ENCODE data around the gene GPR141.

Gene GPR141

GRCh38 chr7:37683246-37684120 is at the start of gene GPR141:
Gene GPR141 (plus strand): TSS chr7:37683766. CDS start chr7:37740394, 56,628 bp downstream.
- Histone ChIP-seq H3K9ac (ENCODE audit: low read depth, low read length, poor library complexity, severe bottlenecking) (no peak within 1 kb of the TSS), H3K4me3 (ENCODE audit: low read length, poor library complexity, severe bottlenecking) (peak within 1 kb of the TSS; percentile 28), H3K27me3 (ENCODE audit: insufficient read depth, low read length, poor library complexity, severe bottlenecking) (no peaks in the 10 kb centered on the region), H3K36me3 (ENCODE audit: insufficient read depth, low read length) (no peaks in the 10 kb centered on the region), H2AFZ (ENCODE audit: low read length) (no peak within 1 kb of the TSS; the same call in 1 of the 2 replicates), H3K9me2 (replicated peaks; ENCODE audit: low read depth, low read length) (no peaks in the 10 kb centered on the region), H3K4me2 (ENCODE audit: low read depth, low read length, poor library complexity, severe bottlenecking) (peak within 1 kb of the TSS; percentile 50), H3K79me2 (ENCODE audit: insufficient read depth, low read length) (no peaks in the 10 kb centered on the region), H4K20me1 (ENCODE audit: insufficient read depth, low read length, poor library complexity, severe bottlenecking) (no peaks in the 10 kb centered on the region), H3K4me1 (ENCODE audit: insufficient read depth, low read length, poor library complexity, severe bottlenecking) (peaks cover 26% of the 10 kb centered on the region), H3K9me3 (ENCODE audit: insufficient read depth, low read depth, low read length) (no peaks in the 10 kb centered on the region), H3F3A (ENCODE audit: low read depth) (no peaks in the 10 kb centered on the region; the same call in 1 of the 2 replicates)
- TF ChIP-seq EZH2phosphoT487 (IDR thresholded peaks at IDR 0.05; ENCODE audit: borderline replicate concordance) (no peak), CTCF (conservative IDR thresholded peaks at IDR 0.05; ENCODE audit: low read length) (no peak)

GRCh38 chr7:37635346-37635745 is 48.2 kb upstream of the GPR141 start:
- Histone ChIP-seq H3K9me3 (ENCODE audit: insufficient read depth, low read depth, low read length) (peaks cover 9% of the 10 kb centered on the region), H2AFZ (ENCODE audit: low read length) (no peak overlapping the region), H3K9me2 (replicated peaks; ENCODE audit: low read depth, low read length) (no peaks in the 10 kb centered on the region), H3K36me3 (ENCODE audit: insufficient read depth, low read length) (no peaks in the 10 kb centered on the region), H3K4me1 (ENCODE audit: insufficient read depth, low read length, poor library complexity, severe bottlenecking) (peaks cover 6% of the 10 kb centered on the region), H3K4me3 (ENCODE audit: low read length, poor library complexity, severe bottlenecking) (no peak overlapping the region), H3K27me3 (ENCODE audit: insufficient read depth, low read length, poor library complexity, severe bottlenecking) (peaks cover 46% of the 10 kb centered on the region), H3K4me2 (ENCODE audit: low read depth, low read length, poor library complexity, severe bottlenecking) (no peak overlapping the region), H3F3A (ENCODE audit: low read depth) (no peaks in the 10 kb centered on the region), H3K79me2 (ENCODE audit: insufficient read depth, low read length) (no peaks in the 10 kb centered on the region), H3K9ac (ENCODE audit: low read depth, low read length, poor library complexity, severe bottlenecking) (no peak overlapping the region), H4K20me1 (ENCODE audit: insufficient read depth, low read length, poor library complexity, severe bottlenecking) (no peaks in the 10 kb centered on the region)
- TF ChIP-seq EZH2phosphoT487 (IDR thresholded peaks at IDR 0.05; ENCODE audit: borderline replicate concordance) = no peak
- no peak for TF ChIP-seq CTCF (conservative IDR thresholded peaks at IDR 0.05; ENCODE audit: low read length)

GRCh38 chr7:37642028-37642540 is 41.5 kb upstream of the GPR141 start:
- Histone ChIP-seq H3K9me2 (replicated peaks; ENCODE audit: low read depth, low read length) (no peaks in the 10 kb centered on the region), H3K4me3 (ENCODE audit: low read length, poor library complexity, severe bottlenecking) (no peak overlapping the region), H3K36me3 (ENCODE audit: insufficient read depth, low read length) (no peaks in the 10 kb centered on the region), H3K9ac (ENCODE audit: low read depth, low read length, poor library complexity, severe bottlenecking) (no peak overlapping the region), H4K20me1 (ENCODE audit: insufficient read depth, low read length, poor library complexity, severe bottlenecking) (no peaks in the 10 kb centered on the region), H3K9me3 (ENCODE audit: insufficient read depth, low read depth, low read length) (no peaks in the 10 kb centered on the region), H3K4me2 (ENCODE audit: low read depth, low read length, poor library complexity, severe bottlenecking) (no peak overlapping the region), H3K79me2 (ENCODE audit: insufficient read depth, low read length) (no peaks in the 10 kb centered on the region), H2AFZ (ENCODE audit: low read length) (no peak overlapping the region), H3K4me1 (ENCODE audit: insufficient read depth, low read length, poor library complexity, severe bottlenecking) (peaks cover 8% of the 10 kb centered on the region), H3F3A (ENCODE audit: low read depth) (no peaks in the 10 kb centered on the region), H3K27me3 (ENCODE audit: insufficient read depth, low read length, poor library complexity, severe bottlenecking) (no peaks in the 10 kb centered on the region)
- TF ChIP-seq EZH2phosphoT487 (IDR thresholded peaks at IDR 0.05; ENCODE audit: borderline replicate concordance) = no peak
- TF ChIP-seq CTCF (conservative IDR thresholded peaks at IDR 0.05; ENCODE audit: low read length) = no peak
